Measurements from ENCODE around the gene MTMR3. TPM values are rescaled to one million over a fixed set of nuclear protein-coding genes. Genes with fewer than 3 reads are reported as not detected.
"Not testable (repeated sequence)": the region's sequence is repeated elsewhere in the genome, so short reads cannot be mapped to it uniquely, and the experiment has no call there.

MTMR3 gene
- total and polyA plus RNA-seq, 9 donors = 21.4 to 66.2 (median 47.8) TPM

- WGBS, 3 donors = 60 to 70% (median 62%) methylated on average over 10 of the region's 10 CpGs
- TF ChIP-seq POLR2A (IDR thresholded peaks at IDR 0.05) (no peak), EP300 (IDR thresholded peaks at IDR 0.05) (no peak)
- TF ChIP-seq, protein P1, sequence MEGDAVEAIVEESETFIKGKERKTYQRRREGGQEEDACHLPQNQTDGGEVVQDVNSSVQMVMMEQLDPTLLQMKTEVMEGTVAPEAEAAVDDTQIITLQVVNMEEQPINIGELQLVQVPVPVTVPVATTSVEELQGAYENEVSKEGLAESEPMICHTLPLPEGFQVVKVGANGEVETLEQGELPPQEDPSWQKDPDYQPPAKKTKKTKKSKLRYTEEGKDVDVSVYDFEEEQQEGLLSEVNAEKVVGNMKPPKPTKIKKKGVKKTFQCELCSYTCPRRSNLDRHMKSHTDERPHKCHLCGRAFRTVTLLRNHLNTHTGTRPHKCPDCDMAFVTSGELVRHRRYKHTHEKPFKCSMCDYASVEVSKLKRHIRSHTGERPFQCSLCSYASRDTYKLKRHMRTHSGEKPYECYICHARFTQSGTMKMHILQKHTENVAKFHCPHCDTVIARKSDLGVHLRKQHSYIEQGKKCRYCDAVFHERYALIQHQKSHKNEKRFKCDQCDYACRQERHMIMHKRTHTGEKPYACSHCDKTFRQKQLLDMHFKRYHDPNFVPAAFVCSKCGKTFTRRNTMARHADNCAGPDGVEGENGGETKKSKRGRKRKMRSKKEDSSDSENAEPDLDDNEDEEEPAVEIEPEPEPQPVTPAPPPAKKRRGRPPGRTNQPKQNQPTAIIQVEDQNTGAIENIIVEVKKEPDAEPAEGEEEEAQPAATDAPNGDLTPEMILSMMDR (IDR thresholded peaks at IDR 0.05) = no peak
- Histone ChIP-seq H3K4me1 (ENCODE audit: insufficient read depth) (no peaks in the 10 kb centered on the region), H3K4me3 (no peak overlapping the region), H3K36me3 (no peaks in the 10 kb centered on the region), H3K9me3 (no peaks in the 10 kb centered on the region), H3K27ac (no peak overlapping the region), H3K27me3 (no peaks in the 10 kb centered on the region)
- intact Hi-C loops (cut with DNase I) = no loop called here
- DNase-seq = no peak
Measured at GRCh38 chr22:29855611-29856181, 27.3 kb upstream of the MTMR3 start.

DNA sequence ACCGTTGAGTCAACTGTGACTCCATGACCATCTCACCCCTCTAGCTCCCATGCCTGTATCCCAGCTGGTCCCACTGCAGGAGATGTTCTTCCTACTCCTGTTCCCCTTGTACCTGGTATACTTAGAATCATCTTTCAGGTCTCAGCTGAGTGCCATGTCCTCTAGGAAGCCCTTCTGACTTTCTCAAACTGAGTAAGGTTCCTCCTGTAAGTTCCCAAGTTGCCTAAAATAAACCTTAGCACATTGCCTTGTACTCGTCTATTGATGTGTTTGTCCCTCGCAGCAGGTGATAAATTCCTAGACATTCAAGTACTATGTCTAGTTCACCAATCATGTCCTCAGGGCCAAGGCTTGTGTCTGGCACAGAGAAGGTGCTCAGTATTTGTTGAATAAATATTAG lies 26.5 kb upstream of the MTMR3 start:
- no peaks in the 10 kb centered on the region for H3K36me3 ChIP-seq
- H3K9me3 ChIP-seq = no peaks in the 10 kb centered on the region
- no peak overlapping the region for H3K27ac ChIP-seq
- no peak overlapping the region for H3K4me3 ChIP-seq
- TF ChIP-seq POLR2A (IDR thresholded peaks at IDR 0.05) (no peak), EP300 (IDR thresholded peaks at IDR 0.05) (no peak)
- TF ChIP-seq, protein P1 (IDR thresholded peaks at IDR 0.05) = no peak
- no peaks in the 10 kb centered on the region for H3K27me3 ChIP-seq
- DNase-seq = no peak
- intact Hi-C loops (cut with DNase I) = no loop called here
- no peaks in the 10 kb centered on the region for H3K4me1 ChIP-seq (ENCODE audit: insufficient read depth)
- WGBS, 3 donors = 54 to 75% (median 59%) methylated on average over 3 of the region's 3 CpGs

DNA sequence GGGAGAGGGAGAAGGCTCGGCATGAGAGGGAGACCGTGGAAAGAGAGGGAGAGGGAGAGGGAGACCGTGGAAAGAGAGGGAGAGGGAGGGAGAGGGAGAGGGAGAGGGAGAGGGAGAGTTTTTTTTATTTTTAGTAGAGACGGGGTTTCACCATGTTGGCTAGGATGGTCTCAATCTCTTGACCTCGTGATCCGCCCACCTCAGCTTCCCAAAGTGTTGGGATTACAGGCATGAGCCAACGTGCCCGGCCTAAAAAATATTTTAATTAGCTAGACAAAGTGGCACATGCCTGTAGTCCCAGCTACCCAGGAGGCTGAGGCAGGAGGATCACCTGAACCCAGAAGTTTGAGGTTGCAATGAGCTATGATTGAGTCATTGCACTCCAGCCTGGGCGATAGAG lies 23.9 kb upstream of the MTMR3 start:
- WGBS, 3 donors = 73 to 81% (median 78%) methylated on average over 9 of the region's 9 CpGs
- DNase-seq; H3K27ac ChIP-seq; H3K27me3 ChIP-seq; H3K4me3 ChIP-seq; intact Hi-C loops (cut with DNase I); H3K4me1 ChIP-seq (ENCODE audit: insufficient read depth); H3K9me3 ChIP-seq; H3K36me3 ChIP-seq: not testable (repeated sequence)

DNA sequence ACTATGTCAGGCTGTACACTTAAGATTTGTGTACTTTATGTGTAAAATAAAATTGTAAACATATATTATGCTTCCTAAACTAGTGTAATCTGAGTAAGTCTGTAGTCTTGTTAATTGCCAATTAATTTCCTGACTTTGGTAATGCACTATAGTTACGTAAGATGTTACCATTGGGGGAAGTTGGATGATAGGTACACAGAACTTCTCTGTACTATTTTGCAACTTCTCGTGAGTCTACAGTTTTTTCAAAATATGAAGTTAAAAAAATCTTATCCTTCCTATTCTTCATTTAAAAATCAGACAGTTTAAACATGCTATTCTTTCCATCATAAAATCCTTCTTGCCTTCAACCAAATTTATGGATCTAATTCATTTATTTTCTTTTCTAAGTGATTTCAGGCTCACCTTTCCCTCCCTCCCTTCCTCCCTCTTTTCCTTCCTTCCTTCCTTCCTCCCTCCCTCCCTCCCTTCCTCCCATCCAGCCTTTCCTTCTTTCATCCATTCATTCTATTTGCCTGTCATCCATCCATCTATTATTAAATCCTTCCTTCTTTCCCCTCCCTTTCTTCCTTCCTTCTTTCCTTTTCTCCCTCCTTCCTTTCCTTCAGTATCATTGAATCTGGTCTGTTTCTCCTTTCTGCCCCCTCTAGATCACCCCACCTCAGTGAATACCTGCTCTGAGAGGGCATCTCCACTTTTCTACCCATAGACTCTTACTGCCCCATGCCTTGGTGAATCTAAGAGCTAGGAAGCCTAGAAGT lies 22.8 kb upstream of the MTMR3 start:
- 74 to 78% (median 76%) methylated on average over 2 of the region's 2 CpGs for WGBS, 3 donors
- H3K27ac ChIP-seq = no peak overlapping the region
- H3K36me3 ChIP-seq = no peaks in the 10 kb centered on the region
- H3K9me3 ChIP-seq = no peaks in the 10 kb centered on the region
- no peak overlapping the region for H3K4me3 ChIP-seq
- H3K4me1 ChIP-seq (ENCODE audit: insufficient read depth) = no peaks in the 10 kb centered on the region
- intact Hi-C loops (cut with DNase I) = no loop called here
- H3K27me3 ChIP-seq = no peaks in the 10 kb centered on the region
- TF ChIP-seq POLR2A (IDR thresholded peaks at IDR 0.05) (no peak), EP300 (IDR thresholded peaks at IDR 0.05) (no peak)
- TF ChIP-seq, protein P1 (IDR thresholded peaks at IDR 0.05) = no peak
- no peak for DNase-seq

DNA sequence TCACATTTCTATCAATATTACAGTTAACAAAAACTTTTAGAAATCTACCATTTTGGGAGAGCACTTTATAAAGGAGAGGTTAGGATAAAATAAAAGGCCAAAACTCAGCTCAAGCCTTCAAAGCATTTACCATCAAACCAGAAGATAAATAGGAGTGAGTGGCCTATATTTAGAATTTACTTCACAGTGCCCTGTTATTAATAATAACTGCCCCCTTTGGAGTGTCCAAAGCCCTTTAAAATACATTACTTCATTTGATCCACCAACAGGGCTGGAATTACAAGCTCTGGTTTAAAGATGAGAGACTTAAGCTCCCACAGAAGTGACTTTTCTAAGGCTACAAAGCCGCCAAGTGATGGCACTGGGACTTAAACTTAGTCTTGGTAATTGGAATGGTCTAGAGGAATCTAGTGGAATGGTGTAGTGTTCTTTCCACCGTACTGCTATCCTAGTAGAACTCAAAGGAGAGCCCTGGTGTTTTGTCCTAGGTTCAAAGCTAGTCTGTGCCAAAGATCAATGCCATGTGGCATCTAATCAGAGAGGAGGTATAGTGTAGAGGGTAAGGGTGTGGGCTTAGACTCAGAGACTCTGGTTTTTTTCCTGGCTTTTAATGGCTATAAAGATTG lies 21.2 kb upstream of the MTMR3 start:
- intact Hi-C loops (cut with DNase I) = no loop called here
- TF ChIP-seq POLR2A (IDR thresholded peaks at IDR 0.05) = no peak
- TF ChIP-seq, protein P1 (IDR thresholded peaks at IDR 0.05) = no peak
- no peak for TF ChIP-seq EP300 (IDR thresholded peaks at IDR 0.05)
- Histone ChIP-seq H3K9me3 (no peaks in the 10 kb centered on the region), H3K27ac (no peak overlapping the region), H3K27me3 (no peaks in the 10 kb centered on the region), H3K4me1 (ENCODE audit: insufficient read depth) (no peaks in the 10 kb centered on the region), H3K36me3 (no peaks in the 10 kb centered on the region), H3K4me3 (no peak overlapping the region)
- no peak for DNase-seq
- WGBS, 3 donors = 91 to 93% (median 93%) methylated on average over 2 of the region's 2 CpGs

DNA sequence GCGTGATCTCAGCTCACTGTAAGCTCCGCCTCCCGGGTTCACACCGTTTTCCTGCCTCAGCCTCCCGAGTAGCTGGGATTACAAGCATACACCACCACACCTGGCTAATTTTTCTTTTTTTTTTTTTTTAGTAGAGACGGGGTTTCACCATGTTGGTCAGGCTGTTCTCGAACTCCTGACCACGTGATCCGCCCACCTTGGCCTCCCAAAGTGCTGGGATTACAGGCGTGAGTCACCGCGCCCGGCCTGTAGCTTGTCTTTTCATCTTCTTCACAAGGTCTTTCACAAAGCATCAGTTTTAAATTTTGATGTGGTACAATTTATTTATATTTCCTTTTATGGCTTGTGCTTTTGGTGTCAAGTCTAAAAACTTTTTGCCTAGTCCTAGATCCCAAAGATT lies 17.4 kb upstream of the MTMR3 start:
- H3K4me3 ChIP-seq; intact Hi-C loops (cut with DNase I); H3K4me1 ChIP-seq (ENCODE audit: insufficient read depth); H3K27me3 ChIP-seq; H3K27ac ChIP-seq; H3K36me3 ChIP-seq; H3K9me3 ChIP-seq; DNase-seq: not testable (repeated sequence)
- 89 to 92% (median 90%) methylated on average over 13 of the region's 13 CpGs for WGBS, 3 donors
